ENCODE measurements around the gene PON2. TPM values are rescaled to one million over a fixed set of nuclear protein-coding genes. Genes with fewer than 3 reads are reported as not detected.

PON2 gene
- total RNA-seq, 1 donor from 2014 or later = 208 TPM

DNA sequence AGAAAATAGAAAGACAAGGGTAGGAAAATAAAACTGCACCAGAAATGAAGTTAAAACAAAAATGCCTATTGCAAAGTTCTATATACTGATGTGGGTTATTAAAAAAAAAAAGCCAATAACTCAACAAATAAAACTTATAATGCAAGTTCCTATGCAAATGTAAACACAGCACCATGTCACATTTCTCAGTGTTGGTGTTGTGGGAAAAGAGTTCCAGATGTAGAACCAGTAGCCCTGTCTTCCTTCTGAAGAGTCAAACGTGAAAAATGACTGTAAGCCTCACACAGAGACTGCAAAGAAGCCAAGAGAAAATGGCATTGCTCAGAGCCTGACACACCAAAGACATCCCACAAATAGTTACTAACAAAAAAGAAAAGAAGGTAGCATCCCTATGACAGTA is 10.1 kb downstream of the PON2 start:
- TF ChIP-seq, protein P1, sequence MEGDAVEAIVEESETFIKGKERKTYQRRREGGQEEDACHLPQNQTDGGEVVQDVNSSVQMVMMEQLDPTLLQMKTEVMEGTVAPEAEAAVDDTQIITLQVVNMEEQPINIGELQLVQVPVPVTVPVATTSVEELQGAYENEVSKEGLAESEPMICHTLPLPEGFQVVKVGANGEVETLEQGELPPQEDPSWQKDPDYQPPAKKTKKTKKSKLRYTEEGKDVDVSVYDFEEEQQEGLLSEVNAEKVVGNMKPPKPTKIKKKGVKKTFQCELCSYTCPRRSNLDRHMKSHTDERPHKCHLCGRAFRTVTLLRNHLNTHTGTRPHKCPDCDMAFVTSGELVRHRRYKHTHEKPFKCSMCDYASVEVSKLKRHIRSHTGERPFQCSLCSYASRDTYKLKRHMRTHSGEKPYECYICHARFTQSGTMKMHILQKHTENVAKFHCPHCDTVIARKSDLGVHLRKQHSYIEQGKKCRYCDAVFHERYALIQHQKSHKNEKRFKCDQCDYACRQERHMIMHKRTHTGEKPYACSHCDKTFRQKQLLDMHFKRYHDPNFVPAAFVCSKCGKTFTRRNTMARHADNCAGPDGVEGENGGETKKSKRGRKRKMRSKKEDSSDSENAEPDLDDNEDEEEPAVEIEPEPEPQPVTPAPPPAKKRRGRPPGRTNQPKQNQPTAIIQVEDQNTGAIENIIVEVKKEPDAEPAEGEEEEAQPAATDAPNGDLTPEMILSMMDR (conservative IDR thresholded peaks at IDR 0.05; ENCODE audit: low read depth, low read length) = no peak
- no peak for DNase-seq (ENCODE audit: low read depth)
- no peak overlapping the region for H3K4me3 ChIP-seq (ENCODE audit: low read depth, low read length)

DNA sequence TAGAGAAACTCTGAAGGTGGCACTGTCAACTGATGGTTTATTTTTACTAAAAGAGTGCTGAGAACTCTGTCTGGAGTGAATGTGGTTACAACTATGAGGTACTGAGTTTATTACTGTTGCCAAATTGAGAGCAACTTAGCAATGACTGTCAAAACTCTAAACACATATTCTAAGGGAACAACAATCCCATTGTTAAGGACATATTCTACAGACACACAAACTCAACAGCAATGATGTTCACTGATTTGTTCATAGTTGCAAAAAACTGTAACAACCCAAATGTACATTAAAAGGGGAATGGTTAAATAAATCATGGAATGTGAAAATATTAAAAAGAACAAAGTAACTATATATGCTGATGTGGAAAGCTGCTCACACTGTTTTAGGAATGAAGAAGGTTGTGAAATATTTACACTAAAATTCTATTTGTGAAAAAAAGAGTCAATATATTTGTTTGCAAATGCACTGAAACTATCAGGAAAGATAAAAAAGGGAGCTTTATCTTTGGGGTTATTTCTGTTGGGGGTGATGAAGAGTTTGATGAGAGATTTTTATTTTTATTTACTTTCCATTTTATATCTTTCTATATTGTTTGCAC is 12.9 kb downstream of the PON2 start:
- H3K4me3 ChIP-seq (ENCODE audit: low read depth, low read length) = no peak overlapping the region
- TF ChIP-seq, protein P1 (conservative IDR thresholded peaks at IDR 0.05; ENCODE audit: low read depth, low read length) = no peak
- DNase-seq (ENCODE audit: low read depth) = no peak

DNA sequence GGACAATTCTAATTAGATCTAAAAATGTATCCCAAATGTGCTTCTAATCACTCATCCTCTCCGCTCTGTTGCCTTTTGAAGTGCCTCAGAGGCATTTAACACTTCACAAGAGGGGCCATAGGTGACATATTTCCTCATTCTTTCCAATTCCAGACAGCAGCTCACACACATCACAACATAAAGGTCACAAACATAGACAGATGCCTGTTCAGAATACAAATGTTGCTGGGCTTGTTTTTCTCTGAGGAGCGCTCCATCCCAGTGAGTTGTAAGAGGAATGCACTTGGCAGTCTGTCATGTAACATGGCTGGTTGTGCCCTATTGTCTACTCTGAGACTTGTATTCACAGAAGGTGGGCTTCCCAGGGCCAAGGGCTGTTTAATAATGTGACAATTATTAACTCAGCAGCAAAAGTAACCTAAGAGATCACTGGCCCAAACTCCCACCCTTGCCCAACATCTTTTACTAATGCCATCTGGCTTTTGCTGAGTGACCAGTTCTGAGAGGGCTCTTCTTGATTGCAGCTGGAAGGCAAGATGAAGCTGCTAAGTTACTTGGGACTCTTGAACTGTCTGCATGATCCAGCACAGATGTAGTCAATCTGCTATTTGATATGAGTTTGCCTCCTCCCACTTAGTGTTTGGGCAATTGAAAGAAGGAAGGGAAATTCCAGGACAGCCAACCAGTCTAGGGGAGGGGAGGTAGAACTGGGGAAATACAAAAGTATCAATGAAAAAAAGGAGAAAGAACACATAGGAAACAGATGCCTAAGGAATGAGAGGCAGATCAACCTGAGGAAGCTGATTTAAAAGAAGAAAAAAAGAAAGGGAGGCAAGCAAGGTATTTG is 13.6 kb downstream of the PON2 start:
- DNase-seq (ENCODE audit: low read depth) = peak; percentile 57
- H3K4me3 ChIP-seq (ENCODE audit: low read depth, low read length) = no peak overlapping the region
- TF ChIP-seq, protein P1 (conservative IDR thresholded peaks at IDR 0.05; ENCODE audit: low read depth, low read length) = no peak

DNA sequence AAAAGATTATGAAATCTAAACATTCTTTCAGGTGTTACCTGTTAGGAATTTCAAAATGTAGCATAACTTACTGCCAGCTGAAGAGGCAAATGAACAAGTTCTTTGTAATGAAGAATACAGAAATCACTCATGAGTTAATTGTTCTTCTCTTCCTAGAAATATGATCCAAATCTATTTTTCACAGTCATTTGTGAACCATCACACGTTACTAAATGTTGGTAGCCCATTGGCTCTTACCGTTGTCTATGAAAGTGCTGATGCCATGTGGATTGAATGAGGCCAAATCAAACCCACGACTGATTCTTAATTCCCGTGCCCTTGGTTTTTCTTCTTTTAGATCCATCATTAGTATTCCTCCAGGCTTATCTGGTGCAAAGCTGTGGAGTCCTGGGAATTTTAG is 22.8 kb downstream of the PON2 start:
- no peak for DNase-seq (ENCODE audit: low read depth)
- no peak overlapping the region for H3K4me3 ChIP-seq (ENCODE audit: low read depth, low read length)
- TF ChIP-seq, protein P1 (conservative IDR thresholded peaks at IDR 0.05; ENCODE audit: low read depth, low read length) = no peak

DNA sequence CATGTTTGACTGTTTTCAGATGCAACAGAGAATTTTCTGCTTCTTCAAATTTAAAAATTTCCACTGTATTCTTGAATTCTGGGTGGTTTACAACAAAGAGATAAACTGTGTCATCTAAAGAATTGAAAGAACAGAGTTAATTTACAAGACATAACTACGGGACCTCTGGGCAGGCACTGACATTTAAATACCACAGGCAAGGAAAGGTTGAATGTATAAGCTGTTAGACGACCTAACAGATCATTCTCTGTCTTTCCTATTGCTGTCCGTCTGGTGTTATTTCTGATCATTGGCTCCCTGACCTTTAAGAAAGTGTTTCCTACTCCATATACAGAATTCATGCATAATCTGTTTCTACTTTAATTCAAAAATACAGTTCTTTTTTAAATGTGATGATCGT is 23.2 kb downstream of the PON2 start:
- no peak overlapping the region for H3K4me3 ChIP-seq (ENCODE audit: low read depth, low read length)
- TF ChIP-seq, protein P1 (conservative IDR thresholded peaks at IDR 0.05; ENCODE audit: low read depth, low read length) = no peak
- DNase-seq (ENCODE audit: low read depth) = no peak

DNA sequence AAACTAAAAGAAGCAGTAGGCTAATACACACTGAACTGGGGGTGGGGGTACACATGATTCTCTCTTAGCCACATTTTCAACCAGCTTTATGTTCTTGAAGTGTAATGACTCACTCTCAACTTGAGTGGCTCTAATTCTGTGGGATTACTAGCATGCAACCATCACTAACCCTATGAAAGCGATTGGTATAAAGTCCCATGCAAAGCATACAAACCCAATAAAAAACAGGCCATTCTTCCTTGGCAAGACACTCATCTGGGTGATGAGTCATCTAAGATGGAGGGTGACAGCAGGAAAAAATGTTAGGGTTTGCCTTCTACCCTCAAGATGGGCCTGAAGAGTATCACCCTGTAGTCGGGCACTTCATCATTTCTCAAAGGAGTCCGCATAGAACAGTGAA is 23.8 kb downstream of the PON2 start:
- no peak overlapping the region for H3K4me3 ChIP-seq (ENCODE audit: low read depth, low read length)
- TF ChIP-seq, protein P1 (conservative IDR thresholded peaks at IDR 0.05; ENCODE audit: low read depth, low read length) = no peak
- DNase-seq (ENCODE audit: low read depth) = no peak

Measured in epithelial cell of proximal tubule (primary cell).